NT2/D1 (cell line): ENCODE results near the gene ADGRD2.

Experiments
- SUZ12 ChIP-seq: IDR thresholded peaks from 2 replicates; pipeline ENCODE4 v1.6.1; 2011; ENCODE audit not compliant: insufficient read length, insufficient read depth; ENCODE audit errors: extremely low read depth
- YY1 ChIP-seq: IDR thresholded peaks from 2 replicates; pipeline ENCODE4 v1.6.1; 2011; ENCODE audit not compliant: insufficient read length, insufficient read depth
- ZNF274 ChIP-seq: IDR thresholded peaks from 2 replicates; pipeline ENCODE4 v1.6.1; 2011; ENCODE audit warnings: mild to moderate bottlenecking, low read depth, low read length

DNA sequence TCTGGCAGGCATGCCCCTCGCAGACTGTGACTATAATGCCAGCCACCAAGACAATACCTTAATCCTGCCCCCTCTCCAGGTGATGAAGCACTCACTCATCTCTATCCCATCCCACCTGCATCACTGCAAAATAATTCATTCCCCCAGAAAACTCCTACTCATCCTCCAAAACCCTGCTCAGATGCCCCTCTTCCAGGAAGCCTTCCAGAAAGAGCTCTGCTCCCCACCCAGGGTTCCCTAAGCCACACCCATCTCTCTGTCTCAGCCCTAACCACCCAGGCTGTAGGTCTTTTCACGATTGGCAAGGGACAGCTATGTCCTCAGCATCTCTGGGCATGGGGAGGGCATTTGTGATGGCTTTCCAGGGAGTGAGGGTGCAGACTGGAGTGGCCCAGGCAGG, 39.8 kb downstream of the ADGRD2 start:
- TF ChIP-seq YY1 (no peak), SUZ12 (no peak), ZNF274 (no peak)
